ENCODE results near the gene RGL3.
"Not testable (repeated sequence)": the region's sequence is repeated elsewhere in the genome, so short reads cannot be mapped to it uniquely, and the experiment has no call there.

The RGL3 gene

DNA sequence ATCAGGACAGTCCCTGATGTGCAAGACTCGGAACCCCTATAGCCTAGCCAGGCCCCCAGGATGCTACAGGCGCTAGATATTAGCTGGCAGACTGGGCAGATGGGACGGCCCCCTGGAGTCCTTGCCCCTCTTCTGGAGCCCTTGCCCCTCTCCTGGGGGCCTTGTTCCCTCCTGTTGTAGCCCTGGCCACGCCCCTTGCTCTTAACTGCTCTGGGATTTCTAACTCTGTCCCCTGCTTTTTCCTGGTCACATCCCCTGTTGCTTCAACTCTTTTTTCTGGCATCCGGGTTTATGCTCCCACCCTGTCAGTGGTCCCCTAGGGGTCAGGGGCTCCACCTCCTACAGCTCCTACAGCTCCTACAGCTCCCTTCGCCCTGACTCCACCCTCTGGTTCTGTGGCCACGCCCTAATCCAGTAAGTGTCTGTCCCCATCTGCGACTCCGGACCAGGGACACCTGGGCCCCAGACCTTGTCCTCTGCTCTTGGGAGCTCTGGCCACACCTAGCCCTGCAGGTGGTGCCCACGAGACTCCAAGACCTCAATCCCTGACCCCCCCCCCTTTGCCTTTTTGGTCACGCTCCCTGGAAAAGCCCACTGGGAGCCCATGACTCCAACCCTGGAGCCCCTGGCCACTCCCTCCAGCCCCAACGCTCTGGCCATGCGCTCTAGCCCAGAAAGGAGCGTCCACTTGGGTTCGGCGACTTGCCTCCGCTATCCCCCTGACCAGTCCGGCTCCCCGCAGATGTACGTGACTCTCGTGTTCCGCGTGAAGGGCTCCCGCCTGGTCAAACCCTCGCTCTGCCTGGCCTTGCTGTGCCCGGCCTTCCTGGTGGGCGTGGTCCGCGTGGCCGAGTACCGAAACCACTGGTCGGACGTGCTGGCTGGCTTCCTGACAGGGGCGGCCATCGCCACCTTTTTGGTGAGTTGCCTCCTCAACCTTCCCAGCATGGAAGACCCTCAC is 57.1 kb downstream of the RGL3 start:
- DNase-seq (ENCODE audit: low read depth in 2 of 2) = no peak

GRCh38 chr19:11361037-11361770 is 57.9 kb downstream of the RGL3 start:
- DNase-seq (ENCODE audit: low read depth in 2 of 2) = peak in 1 of 2 donors; percentile 42

GRCh38 chr19:11359421-11359820 is 59.7 kb downstream of the RGL3 start:
- no peak for DNase-seq (ENCODE audit: low read depth in 2 of 2)

- no peak for DNase-seq (ENCODE audit: low read depth in 2 of 2)
Observed at GRCh38 chr19:11356676-11357550, 62.2 kb downstream of the RGL3 start.

DNA sequence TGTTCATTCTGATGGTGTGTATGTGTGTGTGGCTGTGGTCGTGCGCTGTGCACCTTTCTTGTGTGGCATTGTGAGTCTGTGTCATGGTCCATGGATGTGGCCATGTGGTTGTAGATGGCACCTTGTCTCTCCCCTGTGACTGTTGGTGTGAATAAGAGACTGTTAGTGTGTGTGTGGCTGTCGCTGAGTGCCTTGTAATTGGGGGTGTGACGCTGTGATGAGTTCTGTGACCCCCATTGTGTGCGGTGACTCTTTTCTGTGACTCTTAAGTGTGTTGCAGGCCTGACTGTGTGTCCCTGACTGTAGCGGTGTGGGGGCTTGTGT is 63.1 kb downstream of the RGL3 start:
- no peak for DNase-seq (ENCODE audit: low read depth in 2 of 2)

DNA sequence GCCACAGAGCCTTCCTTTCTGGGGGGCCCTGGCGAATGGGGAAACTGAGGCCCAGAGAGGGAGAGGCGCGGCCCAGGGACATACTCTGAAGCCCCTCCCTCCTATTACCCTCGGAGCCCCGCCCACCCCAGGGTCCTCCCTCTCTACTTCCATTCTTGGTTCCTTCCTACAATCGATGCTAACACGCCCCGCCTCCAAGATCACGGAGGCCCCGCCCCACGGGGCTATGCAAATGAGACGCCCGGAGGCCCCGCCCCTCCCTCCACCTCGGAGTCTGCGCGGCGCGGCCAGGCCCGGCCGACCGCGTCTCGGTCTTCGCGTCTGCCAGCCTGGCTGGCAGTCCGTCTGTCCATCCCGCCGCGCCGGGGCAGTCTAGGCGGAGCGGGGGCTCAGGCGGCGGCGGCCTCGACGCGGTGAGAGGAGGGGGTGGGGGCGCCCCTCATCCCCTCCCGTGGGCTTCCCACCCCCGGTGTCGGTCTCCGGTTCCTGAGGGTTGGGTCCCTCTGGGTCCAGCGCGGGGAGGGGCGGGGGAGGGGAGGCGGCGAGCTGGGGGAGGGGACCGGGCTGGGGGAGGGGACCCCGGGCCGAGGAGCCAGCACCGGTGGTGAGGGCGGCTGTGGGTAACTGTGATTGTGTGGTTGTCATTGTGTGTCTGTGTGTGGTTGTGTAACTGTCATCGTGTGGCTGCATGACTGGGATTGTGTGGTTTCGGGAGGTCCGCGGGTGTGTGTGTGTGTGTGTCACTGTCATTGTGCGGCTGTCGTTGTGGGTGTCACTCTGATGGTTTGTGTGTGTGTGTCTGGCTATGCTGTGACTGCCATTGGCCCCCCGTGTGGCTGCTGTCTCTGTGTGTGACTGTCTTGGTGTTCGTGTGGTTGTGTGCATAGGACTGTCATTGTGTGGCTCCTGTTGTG is 63.7 kb downstream of the RGL3 start, which contains the start of gene PLPPR2:
TSS of gene PLPPR2 (plus strand) at position 273 of the 914 bp plus-strand sequence. CDS start 2,242 bp downstream, outside the sequence.
- DNase-seq (ENCODE audit: low read depth in 2 of 2) = peak; percentile 83 to 88

DNA sequence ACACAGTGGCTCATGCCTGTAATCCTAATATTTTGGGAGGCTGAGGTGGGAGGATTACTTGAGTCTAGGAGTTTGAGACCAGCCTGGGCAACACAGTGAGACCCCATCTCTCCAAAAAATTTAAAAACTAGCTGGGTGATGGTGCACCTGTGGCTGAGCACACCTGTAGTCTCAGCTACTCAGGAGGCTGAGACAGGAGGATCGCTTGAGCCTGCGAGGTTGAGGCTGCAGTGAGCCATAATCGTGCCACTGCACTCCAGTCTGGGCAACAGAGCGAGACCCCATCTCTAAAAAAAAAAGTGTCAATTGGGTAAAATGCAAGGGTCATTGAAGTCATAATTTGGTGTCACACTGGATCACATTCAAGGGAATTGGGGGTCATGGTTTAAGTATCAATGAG is 65.0 kb downstream of the RGL3 start:
- not testable (repeated sequence) for DNase-seq (ENCODE audit: low read depth in 2 of 2)

DNA sequence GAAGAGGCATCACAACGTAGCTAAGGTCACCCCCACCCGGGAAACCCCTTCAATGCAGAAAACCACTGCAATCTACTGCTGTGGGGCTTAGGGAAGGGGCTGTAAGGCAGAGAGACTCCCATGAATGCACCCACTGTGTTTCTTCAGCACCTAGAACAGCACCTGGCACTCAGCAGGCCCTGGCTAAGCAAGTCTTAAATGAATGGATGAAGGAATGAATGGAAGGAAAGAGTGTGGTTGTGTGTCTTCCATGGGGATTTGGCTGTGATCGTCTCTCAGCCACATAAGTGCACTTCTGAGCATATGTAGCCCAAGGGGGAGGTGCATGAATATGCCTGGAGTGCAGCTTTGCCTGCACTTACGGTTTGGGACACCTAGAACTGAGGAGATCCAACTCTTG is 69.9 kb downstream of the RGL3 start:
- no peak for DNase-seq (ENCODE audit: low read depth in 2 of 2)

- no peak for DNase-seq (ENCODE audit: low read depth in 2 of 2)
Observed at GRCh38 chr19:11347546-11348039, 71.5 kb downstream of the RGL3 start.

DNA sequence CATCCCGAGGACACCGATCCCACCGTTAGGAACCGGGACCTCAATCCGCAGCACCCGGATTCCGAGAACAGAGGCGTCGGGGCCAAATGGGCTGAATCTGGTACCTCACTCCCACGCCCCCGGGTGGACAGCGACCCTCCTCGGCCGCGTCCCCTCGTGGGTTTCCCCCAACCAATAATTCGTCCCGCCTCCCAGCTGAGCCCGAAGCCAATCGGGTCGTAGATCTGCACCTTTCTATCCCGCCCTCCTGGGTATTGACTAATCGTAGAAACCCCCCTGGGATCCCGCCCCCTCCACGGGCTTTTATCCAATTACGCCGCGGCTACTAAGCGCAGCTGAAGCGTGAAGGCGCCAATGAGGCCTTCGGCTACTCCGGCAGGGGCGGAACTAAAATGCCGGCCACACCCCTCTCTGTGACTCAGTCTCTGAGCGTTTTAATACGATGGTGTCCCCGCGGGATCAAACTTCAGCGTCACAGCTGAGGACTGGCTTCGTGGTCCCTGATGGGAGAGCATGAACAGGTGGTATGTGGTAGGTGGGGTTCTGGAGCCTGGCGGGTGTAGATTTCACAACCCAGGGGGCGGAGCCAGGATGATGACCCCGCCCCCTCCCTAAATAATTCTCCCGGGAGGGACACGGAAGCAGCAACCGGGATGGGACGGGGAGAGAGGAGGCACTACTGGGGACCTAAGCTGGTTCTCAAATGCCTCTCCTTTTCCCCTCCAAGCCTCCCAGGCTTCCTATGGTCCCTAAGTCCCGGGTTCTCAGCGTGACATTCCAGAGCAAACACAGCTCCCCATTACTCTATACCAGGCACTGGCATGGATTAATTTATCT is 72.8 kb downstream of the RGL3 start, which contains the start of the genes CCDC159 and TMEM205:
TSS of gene CCDC159 (plus strand) at position 416 of the 837 bp plus-strand sequence. CDS start at position 504, 88 bp downstream.
TSS of gene TMEM205 (minus strand) at position 165 of the 837 bp plus-strand sequence. CDS start 649 bp downstream, outside the sequence.
- DNase-seq (ENCODE audit: low read depth in 2 of 2) = peak; percentile 96 to 98

DNA sequence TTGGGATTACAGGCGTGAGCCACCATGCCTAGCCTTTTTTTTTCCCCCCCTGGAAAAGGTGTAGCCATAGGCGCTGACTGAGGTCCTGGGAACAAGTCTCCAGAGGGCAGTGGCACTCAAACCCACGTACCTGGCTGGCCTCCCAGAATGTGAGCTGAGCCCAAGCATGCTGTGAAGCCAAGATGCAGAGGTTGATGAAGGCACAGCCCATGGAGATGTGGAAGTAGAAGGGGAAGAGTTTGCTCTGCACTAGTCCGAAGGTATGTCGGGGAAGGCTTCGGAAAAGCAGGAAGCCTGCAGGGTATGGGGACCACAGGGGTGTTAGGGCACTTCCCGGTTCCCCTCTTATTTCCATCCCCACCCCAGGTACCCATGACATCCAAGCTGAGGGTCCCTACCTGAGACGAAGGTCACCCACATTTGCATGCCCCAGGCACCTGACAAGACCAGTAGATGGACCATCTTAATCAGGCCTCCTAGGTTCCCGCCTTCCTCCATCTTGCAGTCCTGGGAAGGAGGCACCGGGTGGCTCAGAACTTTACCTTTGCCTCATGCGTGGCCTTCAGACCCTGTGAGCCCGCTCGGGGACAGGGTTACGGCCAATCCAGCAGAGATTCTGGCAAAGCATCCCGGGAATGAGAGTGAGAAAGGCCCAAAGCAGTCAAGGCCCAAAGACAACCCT is 73.9 kb downstream of the RGL3 start:
- DNase-seq (ENCODE audit: low read depth in 2 of 2) = no peak
